H1 (cell line): Measurements from ENCODE around the gene RAET1G. TPM values are rescaled to one million over a fixed set of nuclear protein-coding genes. Genes with fewer than 3 reads are reported as not detected.

Experiments used
- POU5F1 ChIP-seq: IDR thresholded peaks from 2 replicates; pipeline ENCODE4 v1.6.1; 2011; ENCODE audit warnings: low read depth, mild to moderate bottlenecking, low read length, moderate library complexity
- polyA plus RNA-seq, 7 experiments: library from polyadenylated mRNA; depleted of rRNA in 3 of 7; stranded (reverse) in 5 of 7; unstranded in 2 of 7; fragments of >200 nt in 5 of 7; fragments of 200-250 nt in 2 of 7; gene quantifications; 1 replicate in 5 of 7; 2 replicates in 1 of 7; 4 replicates in 1 of 7; pipeline versions ENCODE4 v1.2.1 to v1.2.3, GENCODE V29; 2011 to 2013; ENCODE audit warnings: missing spikeins in 2 of 7, mixed read lengths in 2 of 7
- total RNA-seq: library from RNA; stranded (reverse); fragmentation: NEBNext Ultra II Directional; extraction: Animal tissue kit (Norgen Biotek cat#: 25700); gene quantifications from 2 replicates; pipeline ENCODE4 v1.2.1, GENCODE V29; 2021

The RAET1G gene
- total and polyA plus RNA-seq, 2 of the 8 experiments (the other 6 are each of a cell fraction or from before 2014, with no cell fraction given) = 0.08 TPM; not detected in 1

DNA sequence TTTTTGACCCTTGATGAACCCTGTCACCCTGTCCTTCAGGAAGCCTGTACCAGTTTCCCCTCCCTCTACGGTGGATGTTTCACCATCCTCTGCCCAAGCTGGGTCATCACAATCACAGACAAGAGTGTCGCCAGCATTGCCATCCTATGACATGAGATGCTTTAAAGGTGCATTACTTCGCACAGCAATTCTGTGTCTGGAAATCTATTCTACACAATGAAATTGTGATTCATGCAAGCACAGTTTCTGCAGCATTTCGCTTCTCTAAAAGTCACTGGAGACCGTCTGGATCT is 16.4 kb upstream of the RAET1G start (continued):
- no peak for TF ChIP-seq POU5F1
